NOMO-1 treated with DMSO at 0.1 percent for 48 hours (cell line): ENCODE data around the gene ZBTB43.
"Not testable (repeated sequence)": the region's sequence is repeated elsewhere in the genome, so short reads cannot be mapped to it uniquely, and the experiment has no call there.

Experiments used
- DNase-seq: peaks from one replicate; lab custom pipeline; 2025; ENCODE audit not compliant: unreplicated experiment; lab: John Stamatoyannopoulos, UW

ZBTB43 gene

DNA sequence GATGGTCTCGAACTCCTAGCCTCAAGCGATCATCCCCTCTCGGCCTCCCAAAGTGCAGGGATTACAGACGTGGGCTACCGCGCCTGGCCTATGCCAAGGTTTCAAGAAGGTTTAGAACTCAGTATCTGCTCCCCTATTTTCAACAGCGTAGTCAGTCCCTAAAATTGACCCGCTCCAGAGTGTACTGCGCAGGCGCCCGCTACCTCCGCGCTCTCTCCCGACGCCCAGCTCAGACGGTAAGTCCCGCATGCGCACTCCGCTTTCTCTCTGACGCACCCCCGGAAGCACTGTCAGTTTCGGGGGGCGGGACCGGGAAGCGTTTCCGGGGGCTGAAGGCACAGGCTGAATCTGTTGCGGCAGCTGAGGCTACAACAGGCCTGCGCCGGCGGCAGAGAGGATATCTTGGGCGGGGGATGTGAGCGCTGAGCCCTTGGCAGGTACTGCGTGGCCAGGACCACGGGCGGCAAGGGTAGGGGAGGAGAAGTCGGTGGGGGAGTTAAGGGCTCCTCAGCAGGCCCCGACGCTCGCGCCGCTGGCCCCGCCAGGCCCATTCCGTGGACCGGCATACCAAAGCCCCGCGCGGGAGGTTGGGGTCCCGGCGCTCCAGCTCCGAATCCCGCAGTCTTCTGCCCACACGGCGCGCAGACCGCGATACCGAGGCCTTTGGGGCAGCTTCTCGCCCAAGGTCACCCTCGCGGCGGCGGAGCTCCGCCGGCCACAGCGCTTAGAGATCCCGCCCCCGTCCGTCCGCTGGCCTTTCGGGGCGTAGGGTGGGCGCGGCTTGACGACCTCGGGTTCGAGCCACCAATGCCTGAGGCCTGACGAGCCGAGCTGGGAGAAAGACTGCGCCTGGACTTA, at the start of gene ZBTB43:
ZBTB43 (plus strand) TSS at position 345 of the 858 bp plus-strand sequence. CDS start 27,470 bp downstream, outside the sequence.
- peak; percentile 90 for DNase-seq

- no peak for DNase-seq
Measured at GRCh38 chr9:126755317-126755875, 49.4 kb upstream of the ZBTB43 start.

- DNase-seq, result no peak
Measured at GRCh38 chr9:126756238-126756637, 48.6 kb upstream of the ZBTB43 start.

DNA sequence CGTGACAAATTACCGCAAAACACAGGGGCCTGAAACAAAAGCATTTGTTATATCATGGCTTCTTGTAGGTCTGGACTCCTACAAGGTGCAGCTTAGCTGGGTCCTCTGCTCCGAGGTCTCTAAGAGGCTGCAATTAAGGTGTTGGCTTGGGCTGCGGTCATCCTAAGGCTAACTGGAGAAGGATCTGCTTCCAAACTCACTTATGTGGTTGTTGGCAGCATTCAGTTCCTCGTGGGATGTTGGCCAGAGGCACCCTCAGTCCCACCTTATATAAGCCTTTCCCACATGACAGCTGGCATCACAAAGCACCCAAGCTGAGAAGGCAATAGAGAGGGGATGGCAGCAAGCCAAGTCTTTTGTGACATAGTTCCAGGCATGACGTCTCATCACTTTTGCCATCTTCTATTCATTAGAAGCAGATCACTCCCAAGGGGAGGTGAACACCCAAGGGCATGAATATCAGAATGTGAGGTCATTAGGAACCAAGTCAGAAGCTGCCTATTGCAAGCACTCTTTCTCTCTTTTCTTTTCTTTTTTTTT, 47.9 kb upstream of the ZBTB43 start:
- no peak for DNase-seq

DNA sequence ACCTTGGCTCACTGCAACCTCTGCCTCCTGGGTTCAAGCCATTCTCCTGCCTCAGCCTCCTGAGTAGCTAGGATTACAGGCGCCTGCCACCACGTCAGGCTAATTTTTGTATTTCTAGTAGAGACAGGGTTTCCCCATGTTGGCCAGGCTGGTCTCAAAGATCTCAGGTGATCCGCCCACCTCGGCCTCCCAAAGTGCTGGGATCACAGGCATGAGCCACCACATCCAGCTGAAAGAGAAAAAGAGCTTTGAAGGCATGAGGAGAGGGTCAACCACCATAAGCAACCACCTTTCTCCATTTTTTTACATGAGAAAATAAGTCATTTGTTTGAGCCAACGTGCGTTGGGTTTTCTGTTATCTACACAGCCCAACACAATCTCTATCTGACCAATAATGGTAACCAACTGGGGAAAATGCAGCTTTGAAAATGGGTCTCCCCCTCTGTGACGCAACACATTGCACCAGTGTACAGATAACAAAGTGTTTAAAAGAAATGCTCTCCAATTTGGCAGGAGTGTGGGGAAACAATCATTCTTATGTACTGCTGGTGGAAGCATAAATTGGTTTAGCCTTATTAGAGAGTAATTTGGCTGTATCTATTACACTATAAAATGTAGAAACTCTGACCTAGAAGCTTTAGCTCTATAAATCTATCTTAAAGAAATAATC, 45.8 kb upstream of the ZBTB43 start:
- DNase-seq, result no peak

DNA sequence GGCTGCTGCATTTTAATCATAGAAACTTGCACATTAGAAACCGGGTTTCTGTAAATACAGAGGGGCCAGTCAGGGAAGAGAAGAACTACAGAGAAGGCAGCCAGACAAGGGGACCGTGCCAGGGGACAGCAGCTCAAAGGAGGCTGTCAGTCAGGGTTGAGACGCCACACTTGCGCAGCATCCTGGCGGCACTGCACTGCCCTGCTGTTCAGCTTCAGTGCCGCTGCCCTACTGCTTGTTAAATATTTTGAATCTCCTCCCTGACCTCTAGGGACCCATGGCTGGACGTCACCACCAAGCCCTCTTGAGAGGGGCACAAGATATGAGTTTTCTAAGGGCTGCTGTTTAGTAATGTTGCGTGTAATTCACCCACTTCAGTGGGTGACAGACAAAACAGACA, 43.6 kb upstream of the ZBTB43 start:
- DNase-seq, result no peak

DNA sequence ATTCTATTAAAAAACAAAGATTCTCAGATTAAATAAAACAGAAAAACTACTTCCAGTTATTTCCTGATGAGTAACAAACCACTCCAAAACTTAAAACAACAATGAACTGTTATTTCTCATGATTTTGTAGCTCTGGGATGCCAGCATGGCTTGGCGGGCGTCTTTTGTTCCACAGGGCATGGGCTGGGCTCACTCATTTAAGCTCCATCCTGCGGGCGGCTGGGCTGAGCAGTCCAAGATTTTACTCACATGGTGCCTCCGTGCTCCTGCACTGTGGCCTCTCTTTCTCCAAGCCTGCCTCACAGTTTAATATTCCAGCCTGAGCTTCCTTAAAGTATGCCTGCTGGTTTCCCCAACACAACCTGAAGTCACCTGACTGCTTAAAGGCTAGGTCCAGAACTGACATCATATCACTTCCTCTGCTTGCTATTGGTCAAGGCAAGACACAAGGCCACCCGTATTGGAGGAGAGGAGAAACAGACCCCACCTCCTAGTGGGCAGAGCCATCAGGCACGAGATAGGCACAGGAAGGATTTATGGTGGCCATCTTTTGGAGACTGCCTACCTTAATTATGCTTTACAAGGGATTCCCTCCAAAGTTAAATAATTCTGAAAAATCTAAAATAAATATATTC, 41.6 kb upstream of the ZBTB43 start:
- no peak for DNase-seq

DNA sequence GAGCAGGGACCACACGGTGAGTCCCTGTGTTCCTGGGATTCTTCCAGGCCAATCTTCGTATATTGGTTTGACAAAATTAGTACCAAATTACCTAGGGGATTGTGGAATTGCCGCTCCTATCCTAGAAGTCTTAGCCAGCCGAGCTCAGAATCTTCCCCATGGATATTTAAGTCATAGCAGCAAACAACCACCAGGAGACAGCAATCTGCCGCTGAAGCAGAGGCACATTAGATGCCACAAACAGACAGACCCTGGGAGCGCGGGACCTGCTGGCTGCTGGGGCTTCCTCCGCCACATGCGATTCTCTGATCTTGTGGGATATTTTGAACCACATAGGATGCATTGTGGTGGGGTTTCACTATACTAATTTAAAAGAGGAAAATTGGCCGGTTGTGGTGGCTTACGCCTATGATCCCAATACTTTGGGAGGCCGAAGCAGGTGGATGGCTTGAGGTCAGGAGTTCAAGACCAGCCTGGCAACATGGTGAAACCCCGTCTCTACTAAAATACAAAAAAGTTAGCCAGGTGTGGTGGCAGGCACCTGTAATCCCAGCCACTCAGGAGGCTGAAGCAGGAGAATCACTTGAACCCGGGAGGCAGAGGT, 31.7 kb upstream of the ZBTB43 start:
- no peak for DNase-seq

DNA sequence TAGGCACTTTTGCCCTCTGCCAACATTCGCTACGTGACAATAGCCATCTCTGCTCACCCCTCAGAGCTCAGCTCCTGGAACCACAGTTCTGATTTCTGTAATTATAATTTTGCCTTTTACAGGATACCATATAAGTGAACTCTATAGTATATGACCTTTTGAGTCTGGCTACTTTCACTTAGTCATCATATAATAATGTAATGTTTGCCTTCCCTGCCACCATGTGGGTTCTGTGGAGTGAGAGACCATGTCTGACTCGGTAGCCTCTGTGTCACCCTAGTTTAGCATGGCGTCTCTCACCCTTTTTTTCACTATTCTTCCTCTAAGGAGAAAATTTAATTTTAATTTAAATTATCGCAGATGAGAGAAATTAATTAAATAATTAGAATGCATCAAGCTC, 28.9 kb upstream of the ZBTB43 start:
- DNase-seq, result no peak

DNA sequence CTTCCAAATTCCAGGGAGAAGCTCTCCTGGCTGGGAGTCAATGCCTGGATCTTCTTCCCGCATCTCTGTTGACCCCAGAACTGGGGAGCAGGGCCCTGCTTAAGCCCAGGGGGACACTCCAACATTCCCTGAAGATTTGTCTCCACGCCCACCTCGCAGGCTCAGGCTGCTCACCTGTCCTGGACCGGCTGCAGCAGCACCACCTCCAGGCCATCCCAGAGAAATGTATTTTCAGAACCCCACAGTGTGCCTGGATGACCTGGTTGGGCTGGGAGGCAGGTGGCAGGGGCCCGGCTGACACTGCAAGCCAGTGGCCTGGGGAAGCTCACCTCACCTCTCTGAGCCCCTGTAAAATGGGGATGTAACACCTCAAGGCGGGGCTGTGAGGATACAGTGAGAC, 27.1 kb upstream of the ZBTB43 start:
- no peak for DNase-seq

GRCh38 chr9:126778141-126778540, 26.7 kb upstream of the ZBTB43 start:
- DNase-seq, result no peak

DNA sequence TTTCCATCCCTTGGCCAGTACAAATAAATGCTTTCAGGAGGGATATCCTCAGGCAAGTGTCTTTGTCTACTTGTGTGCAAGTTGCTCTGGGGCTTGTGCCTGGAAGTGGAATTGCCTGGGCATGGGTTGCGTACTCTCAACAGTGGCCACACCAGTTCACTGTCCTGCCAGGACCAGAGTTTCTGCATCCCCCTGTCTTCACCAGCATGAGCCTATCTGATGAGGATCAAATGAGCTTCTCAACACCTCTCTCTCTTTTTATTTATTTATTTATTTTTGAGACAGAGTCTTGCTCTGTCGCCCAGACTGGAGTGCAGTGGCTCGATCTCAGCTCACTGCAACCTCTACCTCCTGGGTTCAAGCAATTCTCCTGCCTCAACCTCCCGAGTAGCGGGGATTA, 26.1 kb upstream of the ZBTB43 start:
- DNase-seq, result not testable (repeated sequence)

DNA sequence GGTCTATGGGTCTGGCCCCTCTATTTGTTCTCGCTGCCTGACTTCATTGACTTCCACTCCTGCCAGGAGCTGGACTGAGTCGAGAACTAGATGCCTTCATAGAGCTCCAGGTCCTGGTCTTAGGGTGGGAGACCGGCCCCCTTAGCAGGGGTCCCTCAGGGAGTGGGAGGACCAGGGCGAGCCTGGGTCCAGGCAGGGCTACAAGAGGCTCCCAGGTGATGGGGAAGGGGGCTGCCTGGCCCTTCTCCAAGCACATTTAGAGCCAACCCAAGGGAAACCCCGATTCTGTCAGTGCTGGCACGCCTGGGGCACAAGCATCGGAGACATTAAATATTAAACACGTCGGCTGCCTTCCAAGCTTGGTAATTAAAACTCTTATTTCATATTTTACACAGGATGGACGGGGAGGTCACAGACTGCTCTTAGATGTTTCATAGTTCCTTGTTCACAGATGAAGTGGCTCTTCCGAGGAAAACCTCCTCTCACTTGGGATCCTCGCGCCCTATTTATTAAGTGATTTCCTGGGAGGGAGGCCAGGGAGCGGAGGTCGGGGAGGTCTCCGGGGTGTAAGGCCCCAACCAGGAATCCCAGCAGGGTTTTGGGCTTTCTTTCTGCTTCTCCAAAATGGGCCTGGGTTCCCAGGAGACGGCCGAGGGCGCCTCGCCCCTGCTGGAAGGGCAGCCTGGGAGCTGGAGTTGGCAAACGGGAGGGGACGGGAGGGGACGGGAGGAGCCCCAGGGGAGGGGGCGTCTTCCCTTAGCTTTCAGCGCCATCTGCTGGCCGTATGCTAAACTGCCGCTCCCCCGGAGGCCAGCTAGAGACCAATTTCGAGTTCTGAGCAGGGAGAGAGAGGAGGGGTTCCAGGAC, 23.4 kb upstream of the ZBTB43 start:
- peak; percentile 33 for DNase-seq

DNA sequence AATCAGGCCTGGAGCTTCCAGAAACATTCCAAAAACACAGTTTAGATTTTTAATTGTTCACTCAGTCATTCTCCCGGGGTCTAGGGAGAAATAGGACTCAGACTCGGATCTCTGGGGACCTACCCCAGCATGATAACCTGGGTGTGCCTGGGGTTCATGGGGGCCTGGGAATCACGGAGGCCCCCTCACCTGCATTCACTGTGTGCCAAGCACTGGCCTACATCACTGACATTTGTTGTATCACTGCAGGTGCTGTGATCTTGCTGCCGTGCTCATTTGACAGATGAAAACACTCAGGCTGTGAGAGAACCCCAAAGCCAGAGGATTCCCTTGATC, 22.8 kb upstream of the ZBTB43 start:
- no peak for DNase-seq

DNA sequence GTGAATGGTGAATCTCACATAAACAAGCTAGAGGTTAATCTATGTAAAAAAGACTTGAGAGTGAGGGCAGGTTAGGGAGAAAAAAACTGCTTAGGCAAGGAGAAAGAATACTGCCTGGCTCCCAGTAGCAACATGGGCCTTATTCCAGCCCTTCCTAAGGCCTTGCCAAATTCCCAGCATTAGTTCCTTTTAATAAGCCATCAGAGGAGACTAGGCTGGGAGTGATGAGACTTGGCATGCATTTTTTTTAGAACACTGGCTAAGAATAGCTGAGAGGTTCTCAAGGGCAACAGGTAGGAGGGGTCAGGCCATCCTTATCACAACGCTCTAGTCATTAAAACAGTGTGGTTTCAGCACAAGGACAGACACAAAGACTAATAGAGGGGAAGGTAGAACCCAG, 20.9 kb upstream of the ZBTB43 start:
- DNase-seq, result no peak

DNA sequence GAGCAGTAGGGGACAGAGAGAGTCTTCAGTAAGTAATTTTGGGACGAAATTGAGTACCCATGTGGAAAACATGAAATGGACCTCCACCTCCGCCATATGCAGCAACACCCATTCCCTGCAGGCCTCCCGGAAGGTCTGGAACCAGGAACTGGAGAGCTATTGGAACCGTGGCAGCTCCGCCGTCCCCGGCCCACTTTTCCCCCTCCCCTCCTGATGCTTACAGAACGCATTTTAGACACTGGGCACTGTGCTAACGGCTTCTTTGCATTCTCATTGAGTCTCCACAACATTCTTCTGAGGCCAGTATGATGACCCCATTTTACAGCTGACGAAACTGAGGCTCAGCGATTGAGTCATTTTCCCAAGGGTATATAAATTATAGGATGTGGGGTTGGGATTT, 20.4 kb upstream of the ZBTB43 start:
- no peak for DNase-seq

GRCh38 chr9:126784841-126785240, 20.0 kb upstream of the ZBTB43 start:
- DNase-seq, result not testable (repeated sequence)

DNA sequence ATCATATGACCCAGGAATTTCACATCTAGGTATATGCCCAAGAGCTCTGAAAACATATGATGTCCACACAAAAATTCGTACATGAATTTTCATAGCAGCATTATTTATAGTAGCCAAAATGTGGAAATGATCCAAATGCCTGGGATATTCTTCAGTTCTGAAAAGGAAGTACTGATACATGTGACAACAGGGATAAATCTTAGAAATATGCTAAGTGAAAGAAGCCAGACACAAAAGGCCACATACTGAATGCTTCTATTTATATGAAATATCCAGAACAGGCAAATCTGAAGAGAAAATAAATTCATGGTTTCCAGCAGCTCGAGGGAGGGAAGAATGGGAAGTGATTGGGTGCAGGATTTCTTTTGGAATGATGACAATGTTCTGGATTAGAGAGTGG, 16.8 kb upstream of the ZBTB43 start:
- no peak for DNase-seq

DNA sequence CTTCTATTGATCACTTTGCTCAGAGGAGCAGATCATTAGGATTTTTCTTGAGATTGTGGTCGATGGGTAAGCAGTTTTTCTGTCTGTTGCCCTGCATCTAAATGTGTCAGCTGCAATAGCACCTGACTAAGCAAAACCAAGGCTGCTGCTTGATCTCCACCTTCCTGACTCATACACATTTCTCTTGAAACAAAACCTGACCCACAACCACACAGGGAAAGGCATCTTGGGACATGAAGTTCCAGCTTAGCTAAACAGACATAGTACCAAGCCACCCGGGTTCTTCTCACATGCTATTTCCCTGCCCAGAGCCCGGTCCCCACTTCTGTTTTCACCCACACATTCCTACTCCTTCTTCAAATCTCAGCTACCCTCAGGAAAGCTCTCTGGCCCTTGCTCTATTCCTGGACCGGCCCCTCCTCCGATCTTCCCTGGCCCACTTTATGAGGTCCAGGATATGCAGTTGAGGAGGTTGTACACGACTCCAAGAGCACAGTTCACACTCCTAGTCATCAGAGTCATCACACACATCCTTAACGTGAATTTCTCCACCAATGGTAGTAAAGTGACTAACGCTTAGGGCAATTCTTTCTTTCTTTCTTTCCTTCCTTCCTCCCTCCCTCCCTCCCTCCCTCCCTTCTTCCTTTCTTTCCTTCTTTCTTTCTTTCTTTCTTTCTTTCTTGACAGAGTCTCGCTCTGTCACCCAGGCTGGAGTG, 16.0 kb upstream of the ZBTB43 start:
- DNase-seq, result peak; percentile 25

- no peak for DNase-seq
Measured at GRCh38 chr9:126790561-126790960, 14.3 kb upstream of the ZBTB43 start.
